Astrocyte (in vitro differentiated cells and primary cell): ENCODE measurements around the gene PRKG1.

ENCODE experiments used
- EZH2 ChIP-seq: IDR thresholded peaks from 2 replicates; pipeline ENCODE4 v1.6.1; 2012; ENCODE audit warnings: mild to moderate bottlenecking, low read length, inconsistent platforms; ENCODE audit not compliant: insufficient read depth
- TF ChIP-seq, protein P1 (sequence below): IDR thresholded peaks from 2 replicates; pipeline ENCODE4 v1.5.1; 2011; ENCODE audit warnings: low read depth, mild to moderate bottlenecking, inconsistent platforms, low read length, moderate library complexity; ENCODE audit not compliant: insufficient read depth

DNA sequence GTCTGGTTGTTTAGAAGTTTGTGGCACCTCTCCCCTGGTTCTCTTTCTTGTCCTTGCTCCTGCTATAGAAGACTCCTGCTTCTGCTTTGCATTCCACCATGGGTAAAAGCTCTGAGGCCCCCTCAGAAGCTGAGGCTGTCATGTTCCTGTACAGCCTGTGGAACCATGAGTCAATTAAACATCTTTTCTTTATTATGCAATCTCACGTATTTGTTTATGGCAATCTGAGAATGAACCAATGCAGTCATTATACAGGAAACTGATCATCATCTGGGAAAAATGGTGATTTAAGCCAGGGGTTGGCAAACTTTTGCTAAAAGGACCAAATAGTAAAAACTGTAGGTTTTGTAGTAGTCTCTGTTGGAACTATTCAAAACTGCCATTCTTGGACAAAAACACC lies 449.8 kb downstream of the PRKG1 start:
- TF ChIP-seq, protein P1, sequence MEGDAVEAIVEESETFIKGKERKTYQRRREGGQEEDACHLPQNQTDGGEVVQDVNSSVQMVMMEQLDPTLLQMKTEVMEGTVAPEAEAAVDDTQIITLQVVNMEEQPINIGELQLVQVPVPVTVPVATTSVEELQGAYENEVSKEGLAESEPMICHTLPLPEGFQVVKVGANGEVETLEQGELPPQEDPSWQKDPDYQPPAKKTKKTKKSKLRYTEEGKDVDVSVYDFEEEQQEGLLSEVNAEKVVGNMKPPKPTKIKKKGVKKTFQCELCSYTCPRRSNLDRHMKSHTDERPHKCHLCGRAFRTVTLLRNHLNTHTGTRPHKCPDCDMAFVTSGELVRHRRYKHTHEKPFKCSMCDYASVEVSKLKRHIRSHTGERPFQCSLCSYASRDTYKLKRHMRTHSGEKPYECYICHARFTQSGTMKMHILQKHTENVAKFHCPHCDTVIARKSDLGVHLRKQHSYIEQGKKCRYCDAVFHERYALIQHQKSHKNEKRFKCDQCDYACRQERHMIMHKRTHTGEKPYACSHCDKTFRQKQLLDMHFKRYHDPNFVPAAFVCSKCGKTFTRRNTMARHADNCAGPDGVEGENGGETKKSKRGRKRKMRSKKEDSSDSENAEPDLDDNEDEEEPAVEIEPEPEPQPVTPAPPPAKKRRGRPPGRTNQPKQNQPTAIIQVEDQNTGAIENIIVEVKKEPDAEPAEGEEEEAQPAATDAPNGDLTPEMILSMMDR, result no peak
- TF ChIP-seq EZH2, result no peak
